ENCODE measurements around the gene ZNF853. TPM values are rescaled to one million over a fixed set of nuclear protein-coding genes. Genes with fewer than 3 reads are reported as not detected.
"Not testable (repeated sequence)": the region's sequence is repeated elsewhere in the genome, so short reads cannot be mapped to it uniquely, and the experiment has no call there.

ZNF853 gene
- total RNA-seq (1 to 10 TPM; 9.4 to 9.5 TPM), polyA plus RNA-seq (1 to 10 TPM; 3.1 to 8.2 (median 3.8) TPM), total RNA-seq (5.8 to 20.5 (median 12.0) reads per million in 6 experiments)

DNA sequence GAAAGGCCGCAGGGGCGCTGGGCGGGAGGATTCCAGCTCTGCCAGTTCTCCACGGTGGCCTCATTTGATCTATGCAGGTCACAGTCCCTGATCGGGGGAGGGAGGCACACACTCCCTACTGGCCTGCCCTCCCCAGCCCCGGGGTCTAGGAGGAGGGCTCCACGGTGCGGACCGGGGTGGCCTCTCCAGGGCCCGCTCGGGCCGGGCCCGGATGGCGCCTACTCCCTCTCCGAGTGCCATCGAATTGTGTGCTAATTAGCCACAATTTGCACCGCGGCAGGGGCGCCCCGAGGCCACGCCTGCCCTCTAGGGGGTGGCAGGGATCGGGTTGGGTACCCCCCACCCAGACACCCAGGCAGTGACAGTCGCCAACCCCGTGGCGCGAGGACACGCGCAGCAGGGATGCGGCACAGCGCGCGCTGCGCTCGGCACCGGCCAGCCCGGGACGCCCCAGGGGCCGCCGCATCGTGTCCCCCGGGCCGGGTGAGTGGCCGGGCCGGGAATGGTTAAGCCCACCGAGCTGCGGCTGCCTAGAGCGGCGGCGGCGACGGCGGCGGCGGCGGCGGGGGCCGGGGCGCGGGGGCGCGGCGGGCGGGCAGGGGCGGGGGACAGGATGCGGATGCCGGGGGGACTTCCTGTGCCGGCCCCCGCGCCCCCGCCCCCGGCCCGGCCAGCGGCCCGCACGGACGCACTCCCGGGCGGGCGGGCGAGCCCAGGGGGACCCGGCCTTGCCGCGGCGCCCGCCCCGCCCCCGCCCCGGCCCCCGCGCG is at the start of gene ZNF853:
Gene ZNF853, plus strand, starts transcription at position 658 of the 770 bp plus-strand sequence. CDS start 565 bp downstream, outside the sequence.
- Mint-ChIP-seq H3K9me3 (peaks cover 0 to 1% (median 0%) of the 10 kb centered on the region in 9 donors), H3K4me1 (peaks cover 15 to 49% (median 34%) of the 10 kb centered on the region in 4 donors), H3K27me3 (peaks cover 0 to 2% (median 0%) of the 10 kb centered on the region in 5 donors), H3K4me3 (peak within 1 kb of the TSS; percentile 70 to 93 (median 84)), H3K36me3 (peaks cover 0 to 9% (median 0%) of the 10 kb centered on the region in 3 donors), H3K27ac (peak within 1 kb of the TSS; percentile 73 to 91 (median 84))
- ATAC-seq (peak; percentile 68 to 72), DNase-seq (peak in 5 of 10 donors; percentile 13 to 32 (median 30))
- POLR2A ChIA-PET, result interaction anchor here (0.5 to 1.3 kb wide), 3 partner anchors 22 to 45 kb away, joined by 3 to 5 read pairs (median 3); partner anchors contain the start of genes INTS15 and ZNF316

GRCh38 chr7:6565655-6566054 is 49.8 kb upstream of the ZNF853 start:
- ATAC-seq (no peak), DNase-seq (no peak)
- Mint-ChIP-seq H3K4me3 (no peak overlapping the region), H3K27me3 (peaks cover 0 to 3% (median 0%) of the 10 kb centered on the region in 5 donors), H3K36me3 (no peaks in the 10 kb centered on the region), H3K4me1 (peaks cover 0 to 10% (median 0%) of the 10 kb centered on the region in 4 donors), H3K27ac (peak overlapping the region in 2 of 10 donors; percentile 34 to 52), H3K9me3 (no peaks in the 10 kb centered on the region)
- POLR2A ChIA-PET, result no interaction called here

GRCh38 chr7:6567886-6568285 is 47.5 kb upstream of the ZNF853 start:
- no peaks in the 10 kb centered on the region for H3K36me3 Mint-ChIP-seq
- POLR2A ChIA-PET, result interaction anchor here (1.1 kb wide), 1 partner anchor 22 kb away, joined by 3 read pairs; the partner anchor contains the start of gene INTS15
- ATAC-seq, result no peak
- H3K4me1 Mint-ChIP-seq, result peaks cover 0 to 10% (median 0%) of the 10 kb centered on the region in 4 donors
- peaks cover 0 to 3% (median 0%) of the 10 kb centered on the region in 5 donors for H3K27me3 Mint-ChIP-seq
- no peak overlapping the region for H3K27ac Mint-ChIP-seq
- no peaks in the 10 kb centered on the region for H3K9me3 Mint-ChIP-seq
- no peak overlapping the region for H3K4me3 Mint-ChIP-seq
- no peak for DNase-seq

DNA sequence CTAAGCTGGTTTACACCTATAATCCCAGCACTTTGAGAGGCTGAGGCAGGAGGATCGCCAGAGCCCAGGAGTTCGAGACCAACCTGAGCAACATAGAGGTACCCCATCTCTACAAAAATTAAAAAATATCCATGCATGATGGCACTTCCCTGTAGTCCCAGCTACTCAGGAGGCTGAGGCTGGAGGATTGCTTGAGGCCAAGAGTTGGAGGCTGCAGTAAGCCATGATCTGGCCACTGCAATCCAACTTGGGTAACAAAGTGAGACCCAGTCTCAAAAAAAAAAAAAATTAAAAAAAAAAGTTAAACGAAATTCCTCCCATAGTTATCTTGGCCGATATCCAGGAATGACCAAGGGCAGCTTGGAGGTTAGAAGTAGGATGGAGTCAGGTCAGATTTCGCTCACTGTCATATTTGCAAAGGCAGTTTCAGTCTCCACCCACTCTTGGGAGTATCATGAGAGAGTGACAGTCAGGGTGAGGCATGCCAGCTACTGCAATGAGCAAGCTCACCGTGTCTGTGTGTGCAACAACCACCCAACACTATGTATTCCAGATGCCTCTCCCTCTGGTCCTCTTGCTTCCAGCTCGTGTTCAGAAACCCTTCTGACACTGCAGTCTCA is 44.1 kb upstream of the ZNF853 start:
- H3K27ac Mint-ChIP-seq, result no peak overlapping the region
- DNase-seq (no peak), ATAC-seq (no peak)
- no peaks in the 10 kb centered on the region for H3K9me3 Mint-ChIP-seq
- peaks cover 0 to 2% (median under 1%) of the 10 kb centered on the region in 4 donors for H3K4me1 Mint-ChIP-seq
- H3K36me3 Mint-ChIP-seq, result no peaks in the 10 kb centered on the region
- H3K4me3 Mint-ChIP-seq, result no peak overlapping the region
- H3K27me3 Mint-ChIP-seq, result peaks cover 0 to 3% (median 0%) of the 10 kb centered on the region in 5 donors
- POLR2A ChIA-PET, result no interaction called here

GRCh38 chr7:6575281-6576023 is 40.0 kb upstream of the ZNF853 start:
- peak overlapping the region in 7 of 10 donors; percentile 13 to 88 (median 41) for H3K27ac Mint-ChIP-seq
- no peaks in the 10 kb centered on the region for H3K27me3 Mint-ChIP-seq
- no peak for DNase-seq
- peaks cover 0 to 6% (median 0%) of the 10 kb centered on the region in 3 donors for H3K36me3 Mint-ChIP-seq
- no peak for ATAC-seq
- POLR2A ChIA-PET, result interaction anchor here (0.6 to 5.3 kb wide), 5 partner anchors 15 to 118 kb away, joined by 3 to 50 read pairs (median 4); partner anchors contain the start of gene INTS15
- H3K4me3 Mint-ChIP-seq, result peak overlapping the region in 5 of 10 donors; percentile 29 to 76 (median 65)
- H3K9me3 Mint-ChIP-seq, result no peaks in the 10 kb centered on the region
- peaks cover 1 to 26% (median 13%) of the 10 kb centered on the region in 4 donors for H3K4me1 Mint-ChIP-seq

DNA sequence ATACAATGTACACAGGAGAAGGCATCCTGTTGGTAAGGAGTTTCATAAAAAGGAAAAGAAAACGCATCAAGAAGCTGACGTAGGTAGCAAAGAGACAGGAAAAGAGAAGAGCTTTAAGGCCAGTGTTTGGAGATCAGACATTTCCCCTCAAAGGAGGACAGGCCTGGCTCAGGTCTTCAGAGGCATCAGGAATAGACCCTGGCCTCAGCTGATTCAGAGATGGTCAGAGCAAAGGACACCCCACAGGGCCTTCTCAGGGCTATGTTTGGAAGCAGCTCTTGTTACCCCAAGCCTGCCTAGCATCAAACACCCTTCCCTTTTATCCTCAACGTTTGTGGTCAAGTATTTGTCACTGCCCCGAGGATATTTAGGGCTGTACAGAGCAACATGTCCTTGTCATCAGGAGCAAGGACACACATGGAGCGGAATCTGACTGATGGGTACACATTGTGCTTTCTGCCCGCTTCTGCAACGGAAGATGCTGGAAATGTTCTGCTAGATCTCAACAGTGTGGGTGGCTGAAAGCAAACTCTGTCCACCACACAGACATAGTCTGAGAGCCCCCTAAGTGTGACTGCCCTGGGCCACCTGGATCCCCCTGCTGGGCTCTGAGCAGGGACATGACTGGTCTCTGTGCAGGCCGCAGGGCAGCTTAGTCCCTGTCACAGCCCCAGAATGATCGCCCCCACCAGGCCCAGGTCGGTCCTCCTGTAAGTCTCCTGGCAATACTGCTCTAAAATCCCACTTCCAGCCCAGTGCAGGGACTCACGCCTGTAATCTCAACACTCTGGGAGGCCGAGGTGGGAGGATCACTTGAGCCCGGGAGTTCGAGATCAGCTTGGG is 39.2 kb upstream of the ZNF853 start:
- Mint-ChIP-seq H3K4me1 (peaks cover 2 to 31% (median 15%) of the 10 kb centered on the region in 4 donors), H3K36me3 (peaks cover 1 to 14% (median 5%) of the 10 kb centered on the region in 3 donors), H3K27ac (peak overlapping the region in 9 of 10 donors; percentile 41 to 88 (median 71)), H3K4me3 (peak overlapping the region; percentile 8 to 90 (median 62)), H3K27me3 (no peaks in the 10 kb centered on the region), H3K9me3 (no peaks in the 10 kb centered on the region)
- POLR2A ChIA-PET, result interaction anchor here (0.6 to 5.3 kb wide), 7 partner anchors 15 to 1363 kb away, joined by 3 to 50 read pairs (median 4); partner anchors contain the start of gene INTS15
- ATAC-seq (no peak), DNase-seq (no peak)

GRCh38 chr7:6576867-6577368 is 38.5 kb upstream of the ZNF853 start:
- peak overlapping the region in 9 of 10 donors; percentile 59 to 97 (median 95) for H3K27ac Mint-ChIP-seq
- peak overlapping the region; percentile 81 to 92 (median 90) for H3K4me3 Mint-ChIP-seq
- H3K27me3 Mint-ChIP-seq, H3K9me3 Mint-ChIP-seq: not testable (repeated sequence)
- DNase-seq, result peak in 3 of 10 donors; percentile 19 to 30 (median 22)
- H3K36me3 Mint-ChIP-seq, result peaks cover 5 to 21% (median 12%) of the 10 kb centered on the region in 3 donors
- ATAC-seq, result peak in 1 of 2 donors; percentile 17
- POLR2A ChIA-PET, result interaction anchor here (0.6 to 5.3 kb wide), 7 partner anchors 14 to 1362 kb away, joined by 3 to 50 read pairs (median 3); partner anchors contain the start of gene INTS15
- peaks cover 7 to 31% (median 17%) of the 10 kb centered on the region in 4 donors for H3K4me1 Mint-ChIP-seq

GRCh38 chr7:6577369-6578113 is 37.9 kb upstream of the ZNF853 start, which contains the start of gene ZDHHC4:
ZDHHC4 (plus strand) TSS chr7:6577454; CDS start chr7:6580562, 3,108 bp downstream.
- Mint-ChIP-seq H3K27me3 (no peaks in the 10 kb centered on the region), H3K36me3 (peaks cover 5 to 27% (median 15%) of the 10 kb centered on the region in 3 donors), H3K27ac (peak within 1 kb of the TSS; percentile 86 to 97 (median 95)), H3K9me3 (no peaks in the 10 kb centered on the region), H3K4me3 (peak within 1 kb of the TSS; percentile 81 to 92 (median 90)), H3K4me1 (peaks cover 7 to 31% (median 17%) of the 10 kb centered on the region in 4 donors)
- peak; percentile 95 for ATAC-seq
- DNase-seq, result peak; percentile 78 to 91 (median 86)
- POLR2A ChIA-PET, result interaction anchor here (0.6 to 5.3 kb wide), 9 partner anchors 8 to 1361 kb away, joined by 3 to 50 read pairs (median 4); partner anchors contain the start of gene INTS15

DNA sequence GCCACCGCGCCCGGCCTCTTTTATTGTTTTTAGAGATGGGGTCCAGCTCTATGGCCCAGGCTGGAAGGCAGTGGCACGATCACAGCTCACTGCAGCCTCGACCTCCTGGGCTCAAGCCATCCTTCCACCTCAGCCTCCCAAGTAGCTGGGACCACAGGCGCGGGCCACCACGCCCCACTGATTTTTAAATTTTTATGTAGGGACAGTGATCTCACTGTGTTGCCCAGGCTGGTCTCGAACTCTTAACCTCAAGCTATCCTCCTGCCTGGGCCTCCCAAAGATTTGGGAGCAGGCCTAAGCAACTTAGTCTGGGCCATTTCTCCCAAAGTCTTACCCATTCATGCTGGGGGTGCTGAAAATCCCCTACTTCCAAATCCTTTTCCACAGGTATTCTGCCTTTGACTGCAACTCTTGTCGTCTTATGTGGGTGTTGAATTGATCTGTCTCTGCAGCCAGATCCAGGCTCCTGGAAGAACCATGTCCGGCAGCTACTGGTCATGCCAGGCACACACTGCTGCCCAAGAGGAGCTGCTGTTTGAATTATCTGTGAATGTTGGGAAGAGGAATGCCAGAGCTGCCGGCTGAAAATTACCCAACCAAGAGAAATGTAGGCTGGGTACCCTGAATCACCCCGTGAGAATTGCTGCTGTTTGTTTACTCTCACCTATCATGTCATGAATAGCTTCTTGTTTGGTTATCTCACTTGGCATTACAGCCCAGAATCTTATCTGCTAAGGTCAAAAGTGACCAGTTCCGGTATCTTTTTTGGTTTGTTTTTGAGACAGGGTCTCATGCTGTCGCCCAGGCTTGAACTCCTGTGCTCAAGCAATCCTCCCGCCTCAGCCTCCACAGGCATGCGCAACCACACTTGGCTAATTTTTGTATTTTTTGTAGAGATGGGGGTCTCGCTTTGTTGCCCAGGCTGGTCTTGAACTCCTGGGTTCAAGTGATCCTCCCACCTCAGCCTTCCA is 37.0 kb upstream of the ZNF853 start:
- Mint-ChIP-seq H3K27me3 (no peaks in the 10 kb centered on the region), H3K27ac (peak overlapping the region; percentile 69 to 97 (median 95)), H3K9me3 (no peaks in the 10 kb centered on the region), H3K4me3 (peak overlapping the region; percentile 81 to 92 (median 90)), H3K36me3 (peaks cover 5 to 34% (median 18%) of the 10 kb centered on the region in 3 donors), H3K4me1 (peaks cover 7 to 31% (median 17%) of the 10 kb centered on the region in 4 donors)
- POLR2A ChIA-PET, result interaction anchor here (0.6 to 5.3 kb wide), 8 partner anchors 7 to 307 kb away, joined by 3 to 50 read pairs (median 4); partner anchors contain the start of gene INTS15
- no peak for ATAC-seq
- no peak for DNase-seq

Data from naive thymus-derived CD8-positive, alpha-beta T cell (primary cell).